HFF-Myc (cell line): ENCODE results near the gene CELSR3.

Experiments
- DNase-seq: peaks from one replicate; pipeline ENCODE4 v3.0.0-alpha.2; 2011; ENCODE audit warnings: low read depth; ENCODE audit errors: extremely low read depth
- H3K4me3 ChIP-seq: replicated peaks from 2 replicates; pipeline ENCODE4 v1.5.1; 2011; ENCODE audit warnings: low read depth, mild to moderate bottlenecking, control low read depth, low read length
- TF ChIP-seq, protein P1 (sequence below): IDR thresholded peaks from 2 replicates; pipeline ENCODE4 v1.5.1; 2012; ENCODE audit warnings: mild to moderate bottlenecking, low read depth, low read length, control low read depth; ENCODE audit errors: missing control alignments

The CELSR3 gene

DNA sequence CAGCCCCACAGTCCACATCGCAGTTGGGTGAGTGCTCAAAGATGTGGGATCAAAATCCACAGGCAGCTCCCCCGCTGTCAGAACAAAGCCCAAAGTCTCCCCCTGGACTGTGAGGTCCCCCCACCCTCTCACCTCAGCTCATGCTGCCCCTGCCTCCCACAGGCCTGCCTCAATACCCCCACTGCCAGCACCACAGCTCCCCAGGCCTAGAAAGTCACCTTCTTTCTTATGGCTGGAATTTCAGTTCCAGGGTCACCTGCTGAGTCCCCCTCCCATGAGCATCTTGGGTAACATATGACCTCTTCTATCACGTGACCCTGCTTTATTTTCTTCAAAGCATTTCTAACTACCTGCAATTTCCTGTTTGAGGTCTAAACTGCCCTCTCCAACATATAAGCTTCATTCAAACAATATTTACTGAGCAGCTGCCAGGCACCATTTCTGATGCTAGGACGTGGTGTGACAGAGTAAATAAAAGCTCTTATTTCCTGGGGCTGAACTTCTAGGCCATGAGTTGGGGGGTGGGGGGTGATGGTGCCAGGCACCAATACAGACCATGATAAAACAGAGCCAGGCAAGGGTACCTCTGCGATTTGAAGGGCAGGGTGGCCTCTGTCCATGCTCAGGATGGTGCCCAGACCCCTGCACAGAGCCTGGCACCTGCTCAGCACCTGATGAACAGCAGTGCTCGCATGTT, 38.7 kb downstream of the CELSR3 start:
- TF ChIP-seq, protein P1, sequence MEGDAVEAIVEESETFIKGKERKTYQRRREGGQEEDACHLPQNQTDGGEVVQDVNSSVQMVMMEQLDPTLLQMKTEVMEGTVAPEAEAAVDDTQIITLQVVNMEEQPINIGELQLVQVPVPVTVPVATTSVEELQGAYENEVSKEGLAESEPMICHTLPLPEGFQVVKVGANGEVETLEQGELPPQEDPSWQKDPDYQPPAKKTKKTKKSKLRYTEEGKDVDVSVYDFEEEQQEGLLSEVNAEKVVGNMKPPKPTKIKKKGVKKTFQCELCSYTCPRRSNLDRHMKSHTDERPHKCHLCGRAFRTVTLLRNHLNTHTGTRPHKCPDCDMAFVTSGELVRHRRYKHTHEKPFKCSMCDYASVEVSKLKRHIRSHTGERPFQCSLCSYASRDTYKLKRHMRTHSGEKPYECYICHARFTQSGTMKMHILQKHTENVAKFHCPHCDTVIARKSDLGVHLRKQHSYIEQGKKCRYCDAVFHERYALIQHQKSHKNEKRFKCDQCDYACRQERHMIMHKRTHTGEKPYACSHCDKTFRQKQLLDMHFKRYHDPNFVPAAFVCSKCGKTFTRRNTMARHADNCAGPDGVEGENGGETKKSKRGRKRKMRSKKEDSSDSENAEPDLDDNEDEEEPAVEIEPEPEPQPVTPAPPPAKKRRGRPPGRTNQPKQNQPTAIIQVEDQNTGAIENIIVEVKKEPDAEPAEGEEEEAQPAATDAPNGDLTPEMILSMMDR: no peak
- no peak overlapping the region for H3K4me3 ChIP-seq
- no peak for DNase-seq

DNA sequence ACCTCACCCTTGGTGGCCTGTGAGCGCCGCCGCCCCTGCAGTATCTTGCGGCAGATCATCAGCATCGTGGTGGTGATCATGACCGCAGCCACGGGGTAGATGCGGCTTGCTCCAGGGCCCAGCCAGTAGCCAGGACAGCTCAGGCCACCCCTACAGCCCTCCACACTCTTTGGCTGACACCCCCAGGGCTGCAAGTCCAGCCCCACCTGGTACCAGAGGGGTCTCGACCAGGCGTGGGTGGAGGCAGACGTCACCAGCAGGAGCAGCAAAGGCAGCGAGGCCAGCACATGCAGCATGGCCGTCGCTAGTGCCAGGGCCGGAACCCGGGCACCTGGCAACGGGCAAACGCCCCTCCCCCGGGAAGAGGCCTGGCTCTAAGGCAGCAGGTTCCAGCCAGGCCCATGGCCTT, 41.2 kb downstream of the CELSR3 start, which contains the start of gene TMEM89:
Gene TMEM89, minus strand, starts transcription at position 309 of the 409 bp plus-strand sequence. Its CDS starts 13 bp downstream, at position 296.
- TF ChIP-seq, protein P1: no peak
- H3K4me3 ChIP-seq: no peak within 1 kb of the TSS
- DNase-seq: no peak

DNA sequence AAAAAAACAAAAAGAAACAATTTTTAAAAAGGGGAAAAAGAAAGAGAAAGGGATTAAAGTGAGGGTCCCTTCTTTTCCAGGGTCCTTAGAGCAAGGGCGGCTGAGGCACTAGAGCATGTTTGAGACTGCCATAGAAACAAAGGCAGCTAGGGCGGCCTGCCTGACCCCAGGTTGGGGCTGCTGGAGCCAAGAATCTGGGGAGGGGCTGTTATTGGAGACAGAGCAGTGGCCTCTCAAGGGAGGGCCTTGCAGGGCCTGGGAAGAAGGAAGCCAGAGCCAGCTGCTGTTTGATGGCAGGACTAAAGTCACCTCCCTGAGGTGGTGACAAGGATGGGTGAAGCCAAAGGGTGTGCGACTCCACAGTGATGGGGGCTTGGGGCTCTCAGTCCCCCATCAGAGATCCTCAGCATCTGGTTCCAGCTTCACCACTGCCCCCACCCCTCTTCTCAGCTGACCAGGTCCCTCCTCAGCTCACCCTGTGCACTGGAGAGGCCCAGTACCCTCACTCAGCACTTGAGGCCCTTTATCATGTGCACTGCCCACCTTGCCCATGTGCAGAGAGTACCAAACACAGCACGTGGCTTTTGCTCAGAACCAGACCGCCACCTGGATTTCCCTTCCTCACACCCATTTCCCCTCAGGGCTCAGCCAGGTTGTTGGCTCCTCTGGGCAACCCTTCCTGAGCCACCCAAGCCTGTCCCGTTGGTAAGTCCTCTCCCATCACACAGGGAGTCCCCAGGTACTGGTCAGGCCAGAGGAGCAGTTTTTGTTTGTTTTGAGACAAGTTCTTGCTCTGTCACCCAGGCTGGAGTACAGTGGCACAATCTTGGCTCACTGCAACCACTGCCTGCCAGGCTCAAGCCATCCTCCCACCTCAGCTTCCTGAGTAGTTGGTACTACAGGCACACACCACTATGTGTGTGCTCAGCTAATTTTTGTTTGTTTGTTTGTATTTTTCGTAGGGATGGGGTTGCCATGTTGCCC, 42.9 kb downstream of the CELSR3 start:
- DNase-seq: no peak
- H3K4me3 ChIP-seq: no peak overlapping the region
- TF ChIP-seq, protein P1: no peak

DNA sequence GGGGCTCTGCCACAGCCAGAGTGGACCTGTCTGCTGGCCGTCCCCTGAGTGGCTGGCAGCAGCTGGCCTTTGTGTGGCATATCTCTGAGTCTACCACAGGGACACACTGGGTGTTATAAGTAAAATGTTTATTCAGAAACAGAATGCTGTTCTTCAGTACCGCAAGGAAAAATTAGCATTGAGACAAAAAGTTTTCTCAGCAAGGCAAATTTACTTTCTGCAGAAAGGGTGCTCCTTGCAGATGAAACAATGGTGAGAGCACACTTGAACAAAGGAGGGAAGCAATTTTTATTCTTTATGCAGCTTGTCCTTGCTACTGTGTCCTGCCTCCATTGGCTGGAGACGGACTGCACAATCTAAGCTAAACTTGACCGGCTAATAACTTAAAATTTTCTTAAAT, 45.1 kb downstream of the CELSR3 start:
- H3K4me3 ChIP-seq: no peak overlapping the region
- no peak for DNase-seq

DNA sequence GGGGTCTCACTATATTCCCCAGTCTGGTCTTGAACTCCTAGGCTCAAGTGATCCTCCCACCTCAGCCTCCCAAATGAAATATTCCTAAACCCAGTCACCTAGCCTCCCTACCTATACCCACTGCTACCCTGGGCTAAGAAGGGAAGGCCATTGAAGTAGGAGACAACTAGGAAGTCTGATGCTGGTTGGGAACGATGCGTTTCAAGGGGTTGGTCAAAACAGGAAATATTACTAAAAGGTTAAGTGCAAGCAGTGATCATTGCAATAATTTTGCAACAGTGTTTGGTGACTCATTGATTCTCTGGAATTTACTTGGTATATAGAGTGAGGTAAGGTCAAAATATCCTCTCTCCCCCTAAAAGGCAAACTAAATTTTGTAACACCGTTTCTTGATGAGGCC, 48.6 kb downstream of the CELSR3 start:
- no peak for DNase-seq
- TF ChIP-seq, protein P1: no peak
- no peak overlapping the region for H3K4me3 ChIP-seq

More for the DNA sequence above, 45.1 kb downstream of the CELSR3 start:
- TF ChIP-seq, protein P1: no peak

DNA sequence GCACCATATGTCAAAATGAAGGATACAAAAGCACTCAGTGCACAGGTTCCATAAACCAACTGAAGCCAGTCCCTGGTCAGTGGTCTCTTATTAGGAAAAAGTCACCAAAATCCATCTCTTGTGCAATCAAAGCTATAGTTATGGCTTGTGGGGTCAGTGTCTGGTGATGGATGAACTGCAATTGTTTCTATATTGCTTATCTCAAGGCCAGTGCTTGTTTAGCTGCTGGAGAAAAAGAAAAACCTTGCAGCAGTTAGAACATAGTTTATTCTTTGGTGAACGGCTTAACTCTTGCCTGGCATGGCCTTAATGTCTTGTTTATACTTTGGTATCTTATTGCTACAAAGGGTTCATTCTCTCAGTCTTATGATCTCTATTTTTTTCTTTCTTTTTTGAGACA, 50.4 kb downstream of the CELSR3 start:
- TF ChIP-seq, protein P1: no peak
- H3K4me3 ChIP-seq: no peak overlapping the region
- no peak for DNase-seq
